ENCODE data around the gene IGDCC3.

The IGDCC3 gene

GRCh38 chr15:65410036-65410435 is 32.2 kb upstream of the IGDCC3 start:
- no peak for DNase-seq (ENCODE audit: low read depth in 1 of 2, low spot score in 1 of 2)
- Histone ChIP-seq H3K4me3 (replicated peaks; ENCODE audit: insufficient read depth, low read length) (no peak overlapping the region), H3K27ac (replicated peaks) (no peak overlapping the region), H3K27me3 (ENCODE audit: insufficient read depth, poor library complexity, severe bottlenecking) (no peaks in the 10 kb centered on the region)
- TF ChIP-seq, protein P1, sequence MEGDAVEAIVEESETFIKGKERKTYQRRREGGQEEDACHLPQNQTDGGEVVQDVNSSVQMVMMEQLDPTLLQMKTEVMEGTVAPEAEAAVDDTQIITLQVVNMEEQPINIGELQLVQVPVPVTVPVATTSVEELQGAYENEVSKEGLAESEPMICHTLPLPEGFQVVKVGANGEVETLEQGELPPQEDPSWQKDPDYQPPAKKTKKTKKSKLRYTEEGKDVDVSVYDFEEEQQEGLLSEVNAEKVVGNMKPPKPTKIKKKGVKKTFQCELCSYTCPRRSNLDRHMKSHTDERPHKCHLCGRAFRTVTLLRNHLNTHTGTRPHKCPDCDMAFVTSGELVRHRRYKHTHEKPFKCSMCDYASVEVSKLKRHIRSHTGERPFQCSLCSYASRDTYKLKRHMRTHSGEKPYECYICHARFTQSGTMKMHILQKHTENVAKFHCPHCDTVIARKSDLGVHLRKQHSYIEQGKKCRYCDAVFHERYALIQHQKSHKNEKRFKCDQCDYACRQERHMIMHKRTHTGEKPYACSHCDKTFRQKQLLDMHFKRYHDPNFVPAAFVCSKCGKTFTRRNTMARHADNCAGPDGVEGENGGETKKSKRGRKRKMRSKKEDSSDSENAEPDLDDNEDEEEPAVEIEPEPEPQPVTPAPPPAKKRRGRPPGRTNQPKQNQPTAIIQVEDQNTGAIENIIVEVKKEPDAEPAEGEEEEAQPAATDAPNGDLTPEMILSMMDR (IDR thresholded peaks at IDR 0.05; ENCODE audit: insufficient read depth, low read length), result no peak
- TF ChIP-seq SPI1 (IDR thresholded peaks at IDR 0.05; ENCODE audit: borderline replicate concordance, low read depth) (no peak), GABPA (IDR thresholded peaks at IDR 0.05; ENCODE audit: low read depth) (no peak), POLR2AphosphoS5 (IDR thresholded peaks at IDR 0.05; ENCODE audit: low read depth) (no peak)
- TF ChIP-seq, protein P2, sequence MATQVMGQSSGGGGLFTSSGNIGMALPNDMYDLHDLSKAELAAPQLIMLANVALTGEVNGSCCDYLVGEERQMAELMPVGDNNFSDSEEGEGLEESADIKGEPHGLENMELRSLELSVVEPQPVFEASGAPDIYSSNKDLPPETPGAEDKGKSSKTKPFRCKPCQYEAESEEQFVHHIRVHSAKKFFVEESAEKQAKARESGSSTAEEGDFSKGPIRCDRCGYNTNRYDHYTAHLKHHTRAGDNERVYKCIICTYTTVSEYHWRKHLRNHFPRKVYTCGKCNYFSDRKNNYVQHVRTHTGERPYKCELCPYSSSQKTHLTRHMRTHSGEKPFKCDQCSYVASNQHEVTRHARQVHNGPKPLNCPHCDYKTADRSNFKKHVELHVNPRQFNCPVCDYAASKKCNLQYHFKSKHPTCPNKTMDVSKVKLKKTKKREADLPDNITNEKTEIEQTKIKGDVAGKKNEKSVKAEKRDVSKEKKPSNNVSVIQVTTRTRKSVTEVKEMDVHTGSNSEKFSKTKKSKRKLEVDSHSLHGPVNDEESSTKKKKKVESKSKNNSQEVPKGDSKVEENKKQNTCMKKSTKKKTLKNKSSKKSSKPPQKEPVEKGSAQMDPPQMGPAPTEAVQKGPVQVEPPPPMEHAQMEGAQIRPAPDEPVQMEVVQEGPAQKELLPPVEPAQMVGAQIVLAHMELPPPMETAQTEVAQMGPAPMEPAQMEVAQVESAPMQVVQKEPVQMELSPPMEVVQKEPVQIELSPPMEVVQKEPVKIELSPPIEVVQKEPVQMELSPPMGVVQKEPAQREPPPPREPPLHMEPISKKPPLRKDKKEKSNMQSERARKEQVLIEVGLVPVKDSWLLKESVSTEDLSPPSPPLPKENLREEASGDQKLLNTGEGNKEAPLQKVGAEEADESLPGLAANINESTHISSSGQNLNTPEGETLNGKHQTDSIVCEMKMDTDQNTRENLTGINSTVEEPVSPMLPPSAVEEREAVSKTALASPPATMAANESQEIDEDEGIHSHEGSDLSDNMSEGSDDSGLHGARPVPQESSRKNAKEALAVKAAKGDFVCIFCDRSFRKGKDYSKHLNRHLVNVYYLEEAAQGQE (IDR thresholded peaks at IDR 0.05; ENCODE audit: insufficient replicate concordance, low read depth), result no peak

DNA sequence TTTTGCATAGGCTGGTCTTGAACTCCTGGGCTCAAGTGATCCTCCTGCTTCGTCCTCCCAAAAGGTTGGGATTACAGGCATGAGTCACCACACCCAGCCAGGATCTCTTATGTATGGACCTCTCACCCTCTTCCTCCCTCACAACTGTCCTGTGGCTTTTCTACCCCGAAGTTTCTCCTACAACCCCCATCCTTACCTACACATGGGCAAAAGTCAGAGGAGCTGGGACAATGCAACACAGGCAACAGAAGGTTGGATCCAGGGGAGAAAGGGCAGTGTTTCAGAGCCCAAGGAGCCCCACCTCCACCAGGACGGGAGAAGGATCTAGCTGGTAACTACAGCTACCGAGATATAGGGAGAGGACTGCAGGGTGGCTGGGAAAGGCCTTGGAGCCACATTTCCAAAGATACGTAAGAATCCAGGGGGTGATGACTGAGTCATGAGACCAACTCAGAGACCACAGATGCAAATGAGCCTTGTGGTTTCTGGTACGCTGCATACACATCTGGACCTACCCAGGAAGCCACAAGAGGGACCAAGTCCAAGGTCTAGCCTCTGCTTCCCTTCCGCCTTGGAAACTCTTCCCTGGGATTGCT is 31.3 kb upstream of the IGDCC3 start:
- Histone ChIP-seq H3K27me3 (ENCODE audit: insufficient read depth, poor library complexity, severe bottlenecking) (no peaks in the 10 kb centered on the region), H3K27ac (replicated peaks) (no peak overlapping the region), H3K4me3 (replicated peaks; ENCODE audit: insufficient read depth, low read length) (no peak overlapping the region)
- DNase-seq (ENCODE audit: low read depth in 1 of 2, low spot score in 1 of 2), result no peak
- TF ChIP-seq, protein P2 (IDR thresholded peaks at IDR 0.05; ENCODE audit: insufficient replicate concordance, low read depth), result no peak
- TF ChIP-seq, protein P1 (IDR thresholded peaks at IDR 0.05; ENCODE audit: insufficient read depth, low read length), result no peak

DNA sequence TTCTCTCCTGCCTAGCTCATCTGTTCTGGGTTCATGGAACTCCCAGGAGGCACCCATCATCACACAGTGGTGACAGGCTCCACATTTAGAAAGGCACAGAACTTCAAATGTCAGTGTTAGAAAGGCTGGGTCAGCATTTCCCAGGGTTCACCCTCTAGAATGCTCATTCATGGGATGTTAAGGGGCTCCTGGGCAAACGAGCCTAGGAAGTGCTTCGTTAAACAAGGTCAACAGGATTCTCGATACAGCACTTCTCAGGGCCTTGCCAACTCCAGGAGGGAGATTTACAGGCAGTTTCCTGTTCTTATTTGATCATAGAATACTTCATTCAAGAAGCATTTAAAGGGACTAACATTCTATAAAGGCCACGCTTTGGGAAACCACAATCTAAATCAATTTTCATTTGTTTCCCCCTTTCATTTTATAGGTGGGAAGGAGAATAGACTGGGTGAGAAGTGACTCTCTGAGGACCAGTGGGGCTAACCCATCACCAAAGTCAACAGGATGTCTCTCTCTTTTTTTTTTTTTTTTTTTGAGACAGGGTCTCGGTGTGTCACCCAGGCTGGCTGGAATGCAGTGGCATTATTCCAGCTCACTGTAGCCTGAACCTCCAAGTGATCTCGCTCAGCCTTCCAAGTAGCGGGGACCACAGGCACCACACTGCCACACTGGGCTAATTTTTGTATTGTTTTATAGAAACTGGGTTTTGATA is 30.7 kb upstream of the IGDCC3 start:
- no peaks in the 10 kb centered on the region for H3K27me3 ChIP-seq (ENCODE audit: insufficient read depth, poor library complexity, severe bottlenecking)
- TF ChIP-seq, protein P1 (IDR thresholded peaks at IDR 0.05; ENCODE audit: insufficient read depth, low read length), result no peak
- no peak for TF ChIP-seq POLR2AphosphoS5 (IDR thresholded peaks at IDR 0.05; ENCODE audit: low read depth)
- TF ChIP-seq SPI1 (IDR thresholded peaks at IDR 0.05; ENCODE audit: borderline replicate concordance, low read depth), result no peak
- H3K4me3 ChIP-seq (replicated peaks; ENCODE audit: insufficient read depth, low read length), result no peak overlapping the region
- DNase-seq (ENCODE audit: low read depth in 1 of 2, low spot score in 1 of 2), result no peak
- H3K27ac ChIP-seq (replicated peaks), result no peak overlapping the region
